ENCODE results near the gene BAHD1.

Gene BAHD1

GRCh38 chr15:40437752-40438687 is 2.7 kb upstream of the BAHD1 start:
- no peak for ATAC-seq
- no peak for TF ChIP-seq ARNTL (CRISPR knock-in tag; IDR thresholded peaks at IDR 0.05; ENCODE audit: borderline replicate concordance, low read depth)
- TF ChIP-seq TCF4 (CRISPR knock-in tag; IDR thresholded peaks at IDR 0.05; ENCODE audit: borderline replicate concordance): no peak
- no peak for TF ChIP-seq ESRRG (CRISPR knock-in tag; IDR thresholded peaks at IDR 0.05)
- no peak for TF ChIP-seq PATZ1 (CRISPR knock-in tag; IDR thresholded peaks at IDR 0.05; ENCODE audit: borderline replicate concordance)
- TF ChIP-seq CSDC2 (CRISPR knock-in tag; IDR thresholded peaks at IDR 0.05): no peak
- no peak for TF ChIP-seq BACH2 (CRISPR knock-in tag; IDR thresholded peaks at IDR 0.05; ENCODE audit: borderline replicate concordance)
- no peak for TF ChIP-seq ZNF70 (CRISPR knock-in tag; IDR thresholded peaks at IDR 0.05)
- no peak for TF ChIP-seq ZNF8 (CRISPR knock-in tag; IDR thresholded peaks at IDR 0.05)
- TF ChIP-seq TSHZ2 (CRISPR knock-in tag; IDR thresholded peaks at IDR 0.05): no peak
- TF ChIP-seq RARB (CRISPR knock-in tag; IDR thresholded peaks at IDR 0.05): no peak
- TF ChIP-seq GLIS3 (CRISPR knock-in tag; IDR thresholded peaks at IDR 0.05): no peak

GRCh38 chr15:40438712-40439111 is 2.0 kb upstream of the BAHD1 start:
- TF ChIP-seq TOX (CRISPR knock-in tag; IDR thresholded peaks at IDR 0.05; ENCODE audit: borderline replicate concordance) (no peak), ZNF70 (CRISPR knock-in tag; IDR thresholded peaks at IDR 0.05) (no peak), TCF4 (CRISPR knock-in tag; IDR thresholded peaks at IDR 0.05; ENCODE audit: borderline replicate concordance) (no peak), OSR1 (CRISPR knock-in tag; IDR thresholded peaks at IDR 0.05) (no peak), PATZ1 (CRISPR knock-in tag; IDR thresholded peaks at IDR 0.05; ENCODE audit: borderline replicate concordance) (no peak), SNAI2 (CRISPR knock-in tag; IDR thresholded peaks at IDR 0.05) (no peak), TSHZ2 (CRISPR knock-in tag; IDR thresholded peaks at IDR 0.05) (no peak), CSDC2 (CRISPR knock-in tag; IDR thresholded peaks at IDR 0.05) (no peak), ZFP30 (CRISPR knock-in tag; IDR thresholded peaks at IDR 0.05) (no peak), PPARA (CRISPR knock-in tag; IDR thresholded peaks at IDR 0.05; ENCODE audit: borderline replicate concordance) (no peak), ZFP3 (CRISPR knock-in tag; IDR thresholded peaks at IDR 0.05) (no peak), ISL1 (CRISPR knock-in tag; IDR thresholded peaks at IDR 0.05) (no peak), ESRRG (CRISPR knock-in tag; IDR thresholded peaks at IDR 0.05) (no peak), ZNF8 (CRISPR knock-in tag; IDR thresholded peaks at IDR 0.05) (no peak), CREB5 (CRISPR knock-in tag; IDR thresholded peaks at IDR 0.05; ENCODE audit: low read depth) (no peak)
- ATAC-seq: no peak

All from SK-N-SH treated with all-trans-retinoic acid at 6 μM for 48 hours (cell line).